Psoas muscle (tissue), 8 donors: ENCODE measurements around the gene KIF13A. TPM values are rescaled to one million over a fixed set of nuclear protein-coding genes. Genes with fewer than 3 reads are reported as not detected.
A peak's percentile ranks its signal among the peaks of the same experiment; 100 is the strongest.
"Not testable (repeated sequence)": the region's sequence is repeated elsewhere in the genome, so short reads cannot be mapped to it uniquely, and the experiment has no call there.

Experiments used
- ATAC-seq, 4 donors: fragments of 200-7000 bp; cut with Tn5 transposase; one replicate each; pipeline ENCODE4 v1.9.1; 2020; ENCODE audit warnings: moderate library complexity in 3 of 4, mild to moderate bottlenecking in 2 of 4
- DNase-seq, 2 donors: peaks; one replicate each; pipeline ENCODE4 v3.0.0-alpha.2; 2020
- H3K27ac ChIP-seq: fragments of 200-600 bp; one replicate; pipeline ENCODE4 v1.8.0; 2022
- H3K27me3 ChIP-seq, 3 donors: fragments of 200-600 bp in 1 of 3; one replicate each; pipeline versions ENCODE4 v1.6.1 to v1.8.0; 2013 to 2022; ENCODE audit warnings: low read length in 2 of 3, mild to moderate bottlenecking in 2 of 3, moderate library complexity in 1 of 3; ENCODE audit not compliant: insufficient read depth in 3 of 3
- H3K36me3 ChIP-seq, 2 donors: fragments of 200-600 bp in 1 of 2; one replicate each; pipeline versions ENCODE4 v1.6.1 to v1.8.0; 2013 to 2022; ENCODE audit warnings: low read depth in 1 of 2, mild to moderate bottlenecking in 1 of 2, moderate library complexity in 1 of 2; ENCODE audit not compliant: insufficient read depth in 1 of 2
- H3K4me1 ChIP-seq: fragments of 200-600 bp; one replicate; pipeline ENCODE4 v1.8.0; 2022
- H3K4me3 ChIP-seq: fragments of 200-600 bp; one replicate; pipeline ENCODE4 v1.8.0; 2022; ENCODE audit warnings: mild to moderate bottlenecking
- H3K9me3 ChIP-seq: fragments of 200-600 bp; one replicate; pipeline ENCODE4 v1.8.0; 2022
- WGBS, 3 donors: extraction: QIAGEN DNeasy Blood & Tissue Kit; methylation state at CpG; one replicate each; pipeline versions ENCODE4 v1.1.6 to v1.1.7; 2013; 5-methylcytosine and 5-hydroxymethylcytosine counted together
- intact Hi-C, 2 donors: fragments of 100-400 bp; cut with DNase I; formaldehyde crosslinking; loops; one replicate each; pipeline versions ENCODE4 v1.11.0 to v1.14.2; 2022
- polyA plus RNA-seq, 3 donors: library from polyadenylated mRNA; stranded (reverse); fragments of 200-250 nt; gene quantifications; one replicate each; pipeline ENCODE4 v1.2.3, GENCODE V29; 2013
- total RNA-seq, 4 donors: library from RNA; stranded (reverse); fragmentation: NEBNext Ultra II Directional in 2 of 4; extraction: Animal tissue kit (Norgen Biotek cat#: 25700) in 2 of 4; gene quantifications; one replicate each; pipeline versions ENCODE4 v1.2.1 to v1.2.4, GENCODE V29; 2021 to 2023
- TF ChIP-seq, protein P1 (sequence below): fragments of 200-600 bp; IDR thresholded peaks from one replicate; pipeline ENCODE4 v1.8.0; 2022; ENCODE audit warnings: antibody characterized with exemption
- donor health status: healthy with polysubstance abuse.
- donor health status: DM: no; HTN: no; CAD: no; lungs with moderate emphysema.
- donor health status: Bipolar disorder and iron deficiency.
- donor health status: healthy.
- donor health status: DM: yes; HTN: yes; CAD: no.
- donor health status: DM: no; HTN: no; CAD: no.
- donor health status: DM: no; HTN: no; CAD: no.
- donor health status: DM: yes; HTN: yes; CAD: no.

Gene KIF13A
- total and polyA plus RNA-seq, 7 donors: 17.0 to 80.2 (median 70.4) TPM

- DNase-seq (no peak), ATAC-seq (peak in 3 of 4 donors; percentile 49 to 67 (median 61))
- TF ChIP-seq, protein P1, sequence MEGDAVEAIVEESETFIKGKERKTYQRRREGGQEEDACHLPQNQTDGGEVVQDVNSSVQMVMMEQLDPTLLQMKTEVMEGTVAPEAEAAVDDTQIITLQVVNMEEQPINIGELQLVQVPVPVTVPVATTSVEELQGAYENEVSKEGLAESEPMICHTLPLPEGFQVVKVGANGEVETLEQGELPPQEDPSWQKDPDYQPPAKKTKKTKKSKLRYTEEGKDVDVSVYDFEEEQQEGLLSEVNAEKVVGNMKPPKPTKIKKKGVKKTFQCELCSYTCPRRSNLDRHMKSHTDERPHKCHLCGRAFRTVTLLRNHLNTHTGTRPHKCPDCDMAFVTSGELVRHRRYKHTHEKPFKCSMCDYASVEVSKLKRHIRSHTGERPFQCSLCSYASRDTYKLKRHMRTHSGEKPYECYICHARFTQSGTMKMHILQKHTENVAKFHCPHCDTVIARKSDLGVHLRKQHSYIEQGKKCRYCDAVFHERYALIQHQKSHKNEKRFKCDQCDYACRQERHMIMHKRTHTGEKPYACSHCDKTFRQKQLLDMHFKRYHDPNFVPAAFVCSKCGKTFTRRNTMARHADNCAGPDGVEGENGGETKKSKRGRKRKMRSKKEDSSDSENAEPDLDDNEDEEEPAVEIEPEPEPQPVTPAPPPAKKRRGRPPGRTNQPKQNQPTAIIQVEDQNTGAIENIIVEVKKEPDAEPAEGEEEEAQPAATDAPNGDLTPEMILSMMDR: no peak
- H3K27ac ChIP-seq: no peak overlapping the region
- 56 to 84% (median 63%) methylated on average over 71 to 75 of the region's 75 CpGs for WGBS, 3 donors
- no peaks in the 10 kb centered on the region for H3K36me3 ChIP-seq
- H3K9me3 ChIP-seq: no peaks in the 10 kb centered on the region
- peak overlapping the region; percentile 44 for H3K4me3 ChIP-seq
- H3K4me1 ChIP-seq: no peaks in the 10 kb centered on the region
- intact Hi-C loops: no loop called here
- no peaks in the 10 kb centered on the region for H3K27me3 ChIP-seq
These were observed 32.4 kb upstream of the KIF13A start for GRCh38 chr6:18019539-18020534.

- intact Hi-C loops, H3K27ac ChIP-seq, ATAC-seq, H3K27me3 ChIP-seq, H3K9me3 ChIP-seq, H3K4me3 ChIP-seq, DNase-seq, H3K4me1 ChIP-seq, H3K36me3 ChIP-seq: not testable (repeated sequence)
- WGBS, 3 donors: 83 to 90% (median 89%) methylated on average over 4 of the region's 4 CpGs
These were observed 31.7 kb upstream of the KIF13A start for GRCh38 chr6:18019133-18019532.

DNA sequence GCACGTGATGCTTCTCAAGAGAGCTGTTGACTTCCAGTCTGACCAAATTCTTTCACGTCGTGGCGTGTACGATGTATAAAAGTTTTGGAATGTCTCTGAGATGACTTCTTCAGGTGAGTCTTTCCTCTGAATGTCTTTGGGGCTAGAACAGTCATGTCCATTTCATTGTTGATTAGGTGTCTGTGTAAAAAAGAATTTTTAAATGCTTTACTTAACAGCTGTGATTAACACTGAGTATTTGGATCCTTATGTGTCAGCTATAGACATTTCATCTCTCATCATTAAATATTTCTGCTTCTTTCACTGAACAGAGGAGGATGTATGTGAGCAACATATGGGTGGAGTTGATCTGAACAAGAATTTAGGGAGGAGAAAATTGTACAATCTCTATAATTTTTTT is 29.3 kb upstream of the KIF13A start:
- Histone ChIP-seq H3K9me3 (no peaks in the 10 kb centered on the region), H3K36me3 (no peaks in the 10 kb centered on the region), H3K4me3 (no peak overlapping the region), H3K27ac (no peak overlapping the region), H3K27me3 (no peaks in the 10 kb centered on the region), H3K4me1 (no peaks in the 10 kb centered on the region)
- WGBS, 3 donors: 67 to 70% (median 67%) methylated on average over 5 of the region's 5 CpGs
- intact Hi-C loops: no loop called here
- DNase-seq (no peak), ATAC-seq (no peak)
- TF ChIP-seq, protein P1: no peak

GRCh38 chr6:18016133-18016532 is 28.7 kb upstream of the KIF13A start:
- ATAC-seq (no peak), DNase-seq (no peak)
- H3K27ac ChIP-seq: no peak overlapping the region
- intact Hi-C loops: no loop called here
- H3K4me3 ChIP-seq: no peak overlapping the region
- no peaks in the 10 kb centered on the region for H3K9me3 ChIP-seq
- H3K36me3 ChIP-seq: no peaks in the 10 kb centered on the region
- TF ChIP-seq, protein P1: no peak
- no peaks in the 10 kb centered on the region for H3K4me1 ChIP-seq
- no peaks in the 10 kb centered on the region for H3K27me3 ChIP-seq

DNA sequence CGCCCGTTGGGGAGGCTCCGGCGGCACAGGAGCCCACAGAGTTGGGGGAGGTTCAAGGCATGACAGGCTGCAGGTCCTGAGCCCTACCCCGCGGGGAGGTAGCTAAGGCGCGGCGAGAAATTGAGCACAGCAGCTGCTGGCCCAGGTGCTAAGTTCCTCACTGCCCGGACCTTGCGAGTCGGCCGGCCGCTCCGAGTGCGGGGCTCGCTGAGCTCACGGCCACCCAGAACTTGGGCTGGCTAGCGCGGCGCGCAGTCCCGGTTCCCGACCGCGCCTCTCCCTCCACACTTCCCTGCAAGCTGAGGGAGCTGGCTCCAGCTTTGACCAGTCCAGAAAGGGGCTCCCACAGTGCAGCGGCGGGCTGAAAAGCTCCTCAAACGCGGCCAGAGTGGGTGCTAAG is 23.9 kb upstream of the KIF13A start:
- no peaks in the 10 kb centered on the region for H3K27me3 ChIP-seq
- intact Hi-C loops: no loop called here
- H3K4me1 ChIP-seq: no peaks in the 10 kb centered on the region
- no peak overlapping the region for H3K27ac ChIP-seq
- DNase-seq: no peak
- no peak for ATAC-seq
- TF ChIP-seq, protein P1: no peak
- no peak overlapping the region for H3K4me3 ChIP-seq
- H3K9me3 ChIP-seq: no peaks in the 10 kb centered on the region
- 93 to 99% (median 98%) methylated on average over 28 to 30 of the region's 30 CpGs for WGBS, 3 donors
- H3K36me3 ChIP-seq: no peaks in the 10 kb centered on the region

DNA sequence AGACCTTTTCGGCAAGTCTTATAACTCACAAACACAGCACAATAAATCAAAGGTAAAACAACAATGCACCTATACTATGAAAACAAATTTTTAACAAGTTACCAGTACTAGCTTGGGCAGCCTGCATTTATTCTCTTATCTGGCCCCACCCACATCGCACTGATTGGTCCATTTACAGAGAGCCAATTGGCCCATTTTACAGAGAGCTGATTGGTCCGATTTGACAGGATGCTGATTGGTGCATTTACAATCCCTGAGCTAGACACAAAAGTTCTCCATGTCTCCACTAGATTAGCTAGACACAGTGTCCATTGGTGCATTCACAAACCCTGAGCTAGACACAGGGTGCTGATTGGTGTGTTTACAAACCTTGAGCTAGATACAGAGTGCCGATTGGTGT is 23.1 kb upstream of the KIF13A start:
- DNase-seq, H3K36me3 ChIP-seq, H3K27ac ChIP-seq, ATAC-seq, H3K4me1 ChIP-seq, H3K4me3 ChIP-seq, H3K9me3 ChIP-seq, intact Hi-C loops, H3K27me3 ChIP-seq: not testable (repeated sequence)
- 91 to 95% (median 95%) methylated on average over 4 of the region's 4 CpGs for WGBS, 3 donors
